AG08395 (cell line): Measurements from ENCODE around the gene PRELID3B.
"Not testable (repeated sequence)": the region's sequence is repeated elsewhere in the genome, so short reads cannot be mapped to it uniquely, and the experiment has no call there.

Source experiments
- DNase-seq: peaks from one replicate; pipeline ENCODE4 v3.0.0; 2012; ENCODE audit warnings: mixed read lengths, low spot score

Gene PRELID3B

DNA sequence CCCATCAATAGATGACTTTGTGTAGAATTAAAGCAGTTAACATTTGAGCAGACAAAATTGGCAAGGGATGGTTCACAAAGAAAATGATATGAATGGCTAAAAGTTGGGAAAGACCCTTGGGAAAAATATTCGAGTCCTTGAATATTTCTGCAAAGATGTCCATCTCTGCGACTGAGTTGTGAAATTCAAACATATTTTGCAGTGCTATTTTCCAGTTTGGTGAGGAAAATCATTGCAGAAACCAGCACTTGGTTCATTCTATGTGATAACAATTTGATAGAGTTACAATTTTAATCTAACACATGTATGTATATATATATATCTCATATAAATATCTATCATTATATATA, 6.1 kb upstream of the PRELID3B start:
- DNase-seq, result no peak

- DNase-seq, result peak; percentile 50
Observed at GRCh38 chr20:59047938-59048680, 5.5 kb upstream of the PRELID3B start.

DNA sequence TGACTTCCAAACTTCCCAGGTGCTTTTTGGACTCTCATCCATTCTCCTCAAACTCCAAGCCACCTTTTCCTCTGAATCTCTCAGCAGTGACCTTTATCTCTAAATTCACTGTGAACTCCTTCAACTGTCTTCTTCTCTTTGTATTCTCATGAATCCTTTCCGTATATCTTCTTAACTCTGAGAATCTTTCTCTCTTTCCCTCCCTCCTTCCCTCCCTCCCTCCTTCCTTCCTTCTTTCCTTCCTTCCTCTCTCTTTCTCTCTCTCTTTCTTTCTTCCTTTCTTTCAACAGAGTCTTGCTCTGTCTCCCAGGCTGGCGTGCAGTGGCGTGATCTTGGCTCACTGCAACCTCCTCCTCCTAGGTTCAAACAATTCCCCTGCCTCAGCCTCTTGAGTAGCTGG, 4.3 kb upstream of the PRELID3B start:
- DNase-seq, result no peak

DNA sequence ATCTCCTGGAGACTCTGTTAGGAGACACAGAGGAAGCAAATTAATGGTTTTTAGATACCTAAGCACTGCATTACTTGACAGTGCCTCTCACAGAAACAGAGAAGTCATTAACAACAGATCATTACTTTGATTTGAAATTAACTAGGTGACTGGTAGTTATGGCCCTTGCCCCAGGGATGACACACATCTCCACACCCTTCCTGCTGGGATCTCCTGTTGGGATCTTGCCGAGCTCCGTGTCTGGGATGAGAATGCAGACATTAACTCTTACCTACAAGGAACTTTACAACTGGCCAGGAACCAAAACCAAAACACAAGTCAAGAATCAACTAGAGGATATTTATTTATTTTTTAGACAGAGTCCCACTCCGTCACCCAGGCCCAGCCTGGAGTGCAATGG, 2.2 kb upstream of the PRELID3B start:
- DNase-seq, result no peak

DNA sequence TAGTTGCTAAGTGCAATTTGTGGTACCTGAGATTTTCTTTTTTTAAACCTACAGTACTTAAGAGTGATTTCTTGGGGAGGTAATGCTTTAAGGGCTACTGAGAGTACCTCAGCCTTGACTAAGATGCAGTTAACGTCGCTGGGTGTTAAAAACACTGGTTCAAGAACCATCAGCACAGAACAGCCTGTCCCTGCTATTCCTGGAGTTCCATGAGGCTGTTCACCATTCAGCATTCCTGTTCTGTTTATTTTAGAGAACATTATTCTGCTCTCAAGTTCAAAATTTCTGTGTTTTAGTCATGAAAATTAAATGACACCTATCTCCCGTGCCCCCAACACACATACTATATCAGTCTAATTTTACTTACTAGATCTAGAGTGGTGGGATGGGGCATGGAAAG, 1.7 kb upstream of the PRELID3B start:
- DNase-seq, result no peak

GRCh38 chr20:59043698-59044097, 1.1 kb upstream of the PRELID3B start:
- DNase-seq, result peak; percentile 48

- DNase-seq, result peak; percentile 99
Observed at GRCh38 chr20:59042796-59043631, 428 bp upstream of the PRELID3B start.

- DNase-seq, result not testable (repeated sequence)
Observed at GRCh38 chr20:59041487-59041886, 1.1 kb downstream of the PRELID3B start.

- DNase-seq, result no peak
Observed at GRCh38 chr20:59040667-59041066, 1.9 kb downstream of the PRELID3B start.

- no peak for DNase-seq
Observed at GRCh38 chr20:59039233-59039632, 3.4 kb downstream of the PRELID3B start.

DNA sequence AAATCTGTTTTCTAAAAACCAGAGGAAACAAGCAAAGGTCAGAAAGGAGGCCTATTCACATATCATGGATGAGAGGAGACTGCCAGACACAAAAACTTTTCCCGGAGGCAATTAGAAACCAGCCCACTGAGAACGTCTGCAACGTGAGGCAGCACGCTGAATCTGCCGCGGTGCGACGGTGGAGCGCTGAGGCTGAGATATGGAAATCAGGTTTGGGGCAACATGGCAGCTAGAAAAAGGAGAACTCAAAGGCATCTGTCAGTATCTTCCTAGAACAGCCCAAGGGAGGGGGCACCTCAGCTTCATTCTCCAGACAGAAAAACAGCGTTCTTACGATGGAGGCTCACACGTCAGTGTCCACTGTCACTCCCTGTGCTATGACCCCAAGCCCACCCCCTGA, 5.2 kb downstream of the PRELID3B start:
- no peak for DNase-seq

- DNase-seq, result no peak
Observed at GRCh38 chr20:59035381-59035780, 7.2 kb downstream of the PRELID3B start.

- no peak for DNase-seq
Observed at GRCh38 chr20:59033616-59034165, 8.9 kb downstream of the PRELID3B start.

DNA sequence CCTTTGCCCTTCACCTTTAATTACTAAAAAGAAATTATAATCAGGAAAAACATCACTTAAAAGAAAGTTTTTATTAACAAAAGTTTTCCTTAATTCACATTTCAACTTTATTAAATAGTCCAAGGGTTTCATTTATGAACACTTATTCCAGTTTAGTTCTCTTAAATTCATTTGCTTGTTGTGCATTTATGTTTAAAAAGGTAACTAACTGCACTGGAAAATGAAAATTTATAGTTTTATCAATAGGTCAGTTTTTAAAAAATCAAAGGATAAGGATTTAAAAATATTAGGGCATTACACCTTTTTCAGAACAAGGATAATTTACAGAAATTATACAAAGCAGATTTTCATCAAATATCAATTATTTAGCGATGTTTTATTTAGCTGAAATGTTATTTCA, 9.5 kb downstream of the PRELID3B start:
- no peak for DNase-seq

DNA sequence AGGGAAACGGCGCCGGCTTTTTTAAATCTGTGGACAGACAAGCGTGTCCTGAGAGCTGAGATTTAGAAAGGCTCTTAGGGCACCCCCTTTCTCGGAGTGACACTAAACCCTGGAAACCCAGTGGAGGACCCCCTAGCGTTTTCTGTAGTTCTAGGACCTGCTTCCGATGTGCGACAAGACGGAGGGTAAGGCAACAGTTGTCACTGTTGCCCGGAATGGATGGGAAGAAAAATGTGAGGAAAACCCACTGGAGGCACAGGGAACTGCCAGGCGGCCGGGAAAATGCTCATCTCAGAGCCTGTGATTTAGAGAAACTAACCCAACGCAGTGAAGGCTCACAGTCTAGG, 9.9 kb downstream of the PRELID3B start:
- peak; percentile 37 for DNase-seq

GRCh38 chr20:59032023-59032712, 10.4 kb downstream of the PRELID3B start, which contains the start of gene ATP5F1E:
TSS of gene ATP5F1E (minus strand) at chr20:59032335. CDS start at chr20:59032251, 84 bp downstream.
- peak; percentile 98 for DNase-seq

GRCh38 chr20:59031564-59032022, 11.0 kb downstream of the PRELID3B start:
- DNase-seq, result no peak

- no peak for DNase-seq
Observed at GRCh38 chr20:59030911-59031563, 11.5 kb downstream of the PRELID3B start.

DNA sequence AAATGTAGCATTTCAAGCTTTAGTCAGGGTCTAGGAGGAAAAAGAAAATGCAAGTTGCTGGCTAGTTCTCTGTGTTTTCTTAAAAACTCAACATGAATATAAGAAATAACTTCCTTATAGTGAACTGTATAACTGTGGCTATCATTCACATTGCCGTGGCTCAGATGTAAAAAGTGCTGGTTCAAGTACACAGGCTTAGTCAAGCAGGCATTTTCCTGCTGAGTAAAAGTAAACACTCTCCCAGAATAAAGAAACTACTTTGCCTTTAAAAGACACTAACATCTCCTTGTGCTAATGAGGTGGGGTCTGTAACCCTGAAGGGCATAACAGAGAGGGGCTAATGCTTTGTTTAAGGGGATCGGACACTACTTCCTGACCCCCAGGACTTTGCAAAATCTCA, 13.8 kb downstream of the PRELID3B start:
- DNase-seq, result no peak

DNA sequence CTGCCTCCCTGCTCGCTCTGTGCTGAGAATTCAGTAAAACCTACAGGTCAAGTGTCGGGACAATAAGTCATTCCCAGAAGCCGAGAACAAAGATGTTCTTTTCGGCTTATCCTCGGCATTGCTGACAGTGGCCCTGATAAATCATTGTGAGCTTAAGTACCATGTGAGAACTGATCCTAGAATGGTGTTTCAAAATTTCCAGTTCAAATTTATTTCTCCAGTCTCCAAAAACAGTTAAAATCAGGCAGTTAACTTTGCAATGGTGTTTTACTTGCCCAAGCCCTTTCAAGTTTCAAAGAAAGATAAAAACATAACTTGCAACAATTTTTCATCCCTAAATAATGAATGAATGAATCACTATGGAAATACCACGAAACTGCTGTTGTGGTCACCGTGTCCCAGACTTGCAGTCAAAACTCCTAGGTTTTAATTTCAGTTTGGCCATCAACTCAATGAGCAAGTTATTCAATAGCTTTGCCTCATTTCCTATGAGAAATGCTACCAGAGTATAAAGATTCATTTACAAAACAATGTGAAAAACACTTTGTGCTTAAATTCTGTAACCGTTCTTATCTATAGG, 14.8 kb downstream of the PRELID3B start:
- peak; percentile 50 for DNase-seq

DNA sequence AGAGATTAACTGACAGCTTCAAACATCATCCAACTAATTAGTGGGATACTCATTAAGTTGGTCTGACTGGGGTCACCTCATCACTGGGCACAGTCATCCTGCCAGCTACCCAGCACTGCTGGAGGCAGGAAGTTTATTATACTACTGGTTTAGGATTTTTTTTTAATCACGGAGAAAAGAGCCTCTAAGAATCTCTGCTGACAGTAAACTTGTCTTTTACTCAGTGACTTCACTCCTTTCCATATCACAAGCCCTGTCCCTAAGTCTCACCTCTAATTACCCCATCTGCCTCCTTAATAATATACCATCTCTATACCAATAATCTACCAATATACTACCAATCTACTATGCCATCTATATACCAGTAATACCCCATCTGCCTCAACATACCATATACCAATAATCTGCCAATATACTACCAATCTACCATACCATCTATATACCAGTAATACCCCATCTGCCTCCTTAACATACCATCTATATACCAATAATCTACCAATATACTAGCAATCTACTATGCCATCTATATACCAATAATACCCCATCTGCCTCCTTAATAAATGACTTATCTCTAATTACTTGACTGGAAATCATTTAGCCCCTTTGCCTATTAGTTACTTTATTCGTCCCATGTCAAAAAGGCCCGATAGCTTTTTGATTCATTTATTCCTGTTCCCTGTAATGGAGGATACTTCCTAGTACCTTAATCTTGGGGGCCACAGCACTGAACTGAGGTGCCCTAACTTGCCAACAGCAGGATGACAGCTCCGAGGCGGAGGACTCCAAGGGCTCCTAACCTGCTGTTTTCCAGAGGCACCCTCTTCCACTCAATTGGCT, 15.5 kb downstream of the PRELID3B start:
- no peak for DNase-seq
